Breast epithelium (tissue), 3 donors: ENCODE measurements around the gene LAMA3.

Experiments used
- CTCF ChIP-seq, 3 donors: fragments of 450-650 bp; IDR thresholded peaks; one replicate each; pipeline ENCODE4 v1.5.1; 2016 to 2017; ENCODE audit warnings: antibody characterized with exemption in 3 of 3, mild to moderate bottlenecking in 3 of 3, moderate library complexity in 3 of 3
- POLR2A ChIP-seq: fragments of 450-650 bp; IDR thresholded peaks from one replicate; pipeline ENCODE4 v1.6.1; 2016; ENCODE audit warnings: antibody characterized with exemption, mild to moderate bottlenecking, moderate library complexity
- POLR2AphosphoS5 ChIP-seq, 3 donors: sonication (generic); formaldehyde crosslinking; IDR thresholded peaks; one replicate each; pipeline ENCODE4 v1.6.1; 2017; ENCODE audit warnings: antibody characterized with exemption in 3 of 3

DNA sequence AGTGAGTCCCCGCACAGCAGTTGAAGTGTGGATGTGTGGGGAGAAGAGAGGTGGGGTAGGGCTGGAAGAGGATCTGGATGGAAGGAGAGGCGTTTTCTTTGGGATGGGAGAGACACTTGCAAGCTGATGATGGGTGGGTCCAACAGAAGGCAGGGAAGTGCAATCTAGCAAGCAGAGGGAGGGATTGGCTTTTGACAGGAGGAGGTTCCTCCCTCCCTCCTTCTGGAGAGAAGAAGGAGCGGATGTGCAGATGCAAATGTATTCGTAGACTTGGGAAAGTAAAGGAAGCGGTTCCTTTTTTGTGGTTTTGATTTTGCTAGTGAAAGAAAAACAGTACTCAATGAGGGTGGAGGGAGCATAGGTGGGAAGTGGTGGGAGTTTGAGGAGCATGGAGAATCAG, 48.9 kb downstream of the LAMA3 start:
- TF ChIP-seq CTCF (IDR thresholded peaks at IDR 0.05) (no peak), POLR2AphosphoS5 (IDR thresholded peaks at IDR 0.05) (no peak), POLR2A (no peak)
